HG03575 (cell line): Measurements from ENCODE around the gene TTC39A.

Experiments used
- ATAC-seq: cut with Tn5 transposase; IDR thresholded peaks from one replicate; pipeline ENCODE4 v1.9.1; 2021; ENCODE audit not compliant: unreplicated experiment, insufficient number of reproducible peaks, low FRiP score; ENCODE audit errors: extremely low read depth

Gene TTC39A

GRCh38 chr1:51247022-51247421, 83.3 kb downstream of the TTC39A start:
- ATAC-seq, result peak; percentile 95

- no peak for ATAC-seq
Measured at GRCh38 chr1:51242546-51242945, 87.8 kb downstream of the TTC39A start.

- no peak for ATAC-seq
Measured at GRCh38 chr1:51241119-51241518, 89.2 kb downstream of the TTC39A start.

GRCh38 chr1:51240084-51240483, 90.3 kb downstream of the TTC39A start:
- ATAC-seq, result no peak

- ATAC-seq, result no peak
Measured at GRCh38 chr1:51238034-51238403, 92.3 kb downstream of the TTC39A start.

- no peak for ATAC-seq
Measured at GRCh38 chr1:51237351-51238033, 92.9 kb downstream of the TTC39A start.
